ENCODE measurements around the gene FSIP1.

FSIP1 gene

GRCh38 chr15:39747326-39747725 lies 35.3 kb downstream of the FSIP1 start:
- H3K27ac ChIP-seq = no peak overlapping the region
- no peak for TF ChIP-seq CTCF (IDR thresholded peaks at IDR 0.05)
- H3K36me3 ChIP-seq = no peaks in the 10 kb centered on the region
- H3K4me1 ChIP-seq (ENCODE audit: control insufficient read depth in 1 of 2, insufficient read depth in 1 of 2, low read depth in 1 of 2, low read length in 1 of 2) = peaks cover 12 to 17% of the 10 kb centered on the region in 2 experiments
- H3K27me3 ChIP-seq = no peaks in the 10 kb centered on the region
- no peaks in the 10 kb centered on the region for H3K9me3 ChIP-seq
- H3K4me3 ChIP-seq (ENCODE audit: low read depth in 1 of 2, low read length in 1 of 2) = no peak overlapping the region

GRCh38 chr15:39746714-39747276 lies 35.8 kb downstream of the FSIP1 start:
- Histone ChIP-seq H3K27ac (no peak overlapping the region), H3K4me1 (ENCODE audit: control insufficient read depth in 1 of 2, insufficient read depth in 1 of 2, low read depth in 1 of 2, low read length in 1 of 2) (peaks cover 12 to 17% of the 10 kb centered on the region in 2 experiments), H3K27me3 (no peaks in the 10 kb centered on the region), H3K4me3 (ENCODE audit: low read depth in 1 of 2, low read length in 1 of 2) (no peak overlapping the region), H3K9me3 (no peaks in the 10 kb centered on the region), H3K36me3 (no peaks in the 10 kb centered on the region)
- no peak for TF ChIP-seq CTCF (IDR thresholded peaks at IDR 0.05)

GRCh38 chr15:39746176-39746575 lies 36.5 kb downstream of the FSIP1 start:
- Histone ChIP-seq H3K4me3 (ENCODE audit: low read depth in 1 of 2, low read length in 1 of 2) (no peak overlapping the region), H3K27me3 (no peaks in the 10 kb centered on the region), H3K9me3 (no peaks in the 10 kb centered on the region), H3K4me1 (ENCODE audit: control insufficient read depth in 1 of 2, insufficient read depth in 1 of 2, low read depth in 1 of 2, low read length in 1 of 2) (peaks cover 12 to 17% of the 10 kb centered on the region in 2 experiments), H3K36me3 (no peaks in the 10 kb centered on the region), H3K27ac (peak overlapping the region; percentile 24)
- TF ChIP-seq CTCF (IDR thresholded peaks at IDR 0.05) = no peak

- no peak for TF ChIP-seq CTCF (IDR thresholded peaks at IDR 0.05)
- no peaks in the 10 kb centered on the region for H3K27me3 ChIP-seq
Measured at GRCh38 chr15:39745415-39745814, 37.2 kb downstream of the FSIP1 start.

GRCh38 chr15:39744334-39745103 lies 38.1 kb downstream of the FSIP1 start:
- no peaks in the 10 kb centered on the region for H3K36me3 ChIP-seq
- H3K9me3 ChIP-seq = no peaks in the 10 kb centered on the region
- H3K27me3 ChIP-seq = no peaks in the 10 kb centered on the region
- no peak overlapping the region for H3K27ac ChIP-seq
- H3K4me1 ChIP-seq (ENCODE audit: control insufficient read depth in 1 of 2, insufficient read depth in 1 of 2, low read depth in 1 of 2, low read length in 1 of 2) = peaks cover 12 to 17% of the 10 kb centered on the region in 2 experiments
- H3K4me3 ChIP-seq (ENCODE audit: low read depth in 1 of 2, low read length in 1 of 2) = no peak overlapping the region
- no peak for TF ChIP-seq CTCF (IDR thresholded peaks at IDR 0.05)

More at GRCh38 chr15:39745415-39745814, 37.2 kb downstream of the FSIP1 start:
- no peak overlapping the region for H3K27ac ChIP-seq
- no peaks in the 10 kb centered on the region for H3K36me3 ChIP-seq
- H3K9me3 ChIP-seq = no peaks in the 10 kb centered on the region
- no peak overlapping the region for H3K4me3 ChIP-seq (ENCODE audit: low read depth in 1 of 2, low read length in 1 of 2)
- peaks cover 12 to 17% of the 10 kb centered on the region in 2 experiments for H3K4me1 ChIP-seq (ENCODE audit: control insufficient read depth in 1 of 2, insufficient read depth in 1 of 2, low read depth in 1 of 2, low read length in 1 of 2)
